NCI-H524 (cell line): ENCODE results near the gene SFRP2.

Experiments
- DNase-seq, 2 experiments: peaks; one replicate each; lab custom pipeline; 2025; lab: John Stamatoyannopoulos, UW

The SFRP2 gene

GRCh38 chr4:153771046-153771445 is 17.8 kb downstream of the SFRP2 start:
- DNase-seq: no peak

- DNase-seq: no peak
These were observed 22.1 kb downstream of the SFRP2 start for GRCh38 chr4:153766758-153767157.

GRCh38 chr4:153765894-153766293 is 23.0 kb downstream of the SFRP2 start:
- no peak for DNase-seq

GRCh38 chr4:153764601-153765368 is 24.1 kb downstream of the SFRP2 start:
- no peak for DNase-seq

GRCh38 chr4:153763404-153763803 is 25.5 kb downstream of the SFRP2 start:
- no peak for DNase-seq

- DNase-seq: peak in 1 of 2 experiments; percentile 2
These were observed 29.2 kb downstream of the SFRP2 start, which contains the start of gene RNF175 for GRCh38 chr4:153759407-153760316. TSS of gene RNF175 (minus strand) at chr4:153760024. CDS start at chr4:153759862, 162 bp downstream.

GRCh38 chr4:153758688-153759406 is 30.0 kb downstream of the SFRP2 start:
- no peak for DNase-seq

- no peak for DNase-seq
These were observed 30.7 kb downstream of the SFRP2 start for GRCh38 chr4:153758136-153758535.

- DNase-seq: no peak
These were observed 31.5 kb downstream of the SFRP2 start for GRCh38 chr4:153757407-153757806.

- DNase-seq: no peak
These were observed 33.7 kb downstream of the SFRP2 start for GRCh38 chr4:153755186-153755585.

GRCh38 chr4:153750197-153750817 is 38.6 kb downstream of the SFRP2 start:
- peak; percentile 38 to 69 for DNase-seq

- no peak for DNase-seq
These were observed 40.5 kb downstream of the SFRP2 start for GRCh38 chr4:153748378-153748777.

GRCh38 chr4:153747406-153747955 is 41.4 kb downstream of the SFRP2 start:
- no peak for DNase-seq

GRCh38 chr4:153745651-153746050 is 43.2 kb downstream of the SFRP2 start:
- no peak for DNase-seq

- no peak for DNase-seq
These were observed 47.3 kb downstream of the SFRP2 start for GRCh38 chr4:153741541-153741940.

- DNase-seq: no peak
These were observed 52.9 kb downstream of the SFRP2 start for GRCh38 chr4:153735906-153736461.

- no peak for DNase-seq
These were observed 55.0 kb downstream of the SFRP2 start for GRCh38 chr4:153733751-153734448.

GRCh38 chr4:153731239-153731638 is 57.6 kb downstream of the SFRP2 start:
- no peak for DNase-seq
